Right forelimb (tissue), 1 donor: ENCODE measurements around the gene B3GNT3.

Experiments used
- DNase-seq: peaks from one replicate; pipeline ENCODE4 v3.0.0-alpha.2; 2018

The B3GNT3 gene

DNA sequence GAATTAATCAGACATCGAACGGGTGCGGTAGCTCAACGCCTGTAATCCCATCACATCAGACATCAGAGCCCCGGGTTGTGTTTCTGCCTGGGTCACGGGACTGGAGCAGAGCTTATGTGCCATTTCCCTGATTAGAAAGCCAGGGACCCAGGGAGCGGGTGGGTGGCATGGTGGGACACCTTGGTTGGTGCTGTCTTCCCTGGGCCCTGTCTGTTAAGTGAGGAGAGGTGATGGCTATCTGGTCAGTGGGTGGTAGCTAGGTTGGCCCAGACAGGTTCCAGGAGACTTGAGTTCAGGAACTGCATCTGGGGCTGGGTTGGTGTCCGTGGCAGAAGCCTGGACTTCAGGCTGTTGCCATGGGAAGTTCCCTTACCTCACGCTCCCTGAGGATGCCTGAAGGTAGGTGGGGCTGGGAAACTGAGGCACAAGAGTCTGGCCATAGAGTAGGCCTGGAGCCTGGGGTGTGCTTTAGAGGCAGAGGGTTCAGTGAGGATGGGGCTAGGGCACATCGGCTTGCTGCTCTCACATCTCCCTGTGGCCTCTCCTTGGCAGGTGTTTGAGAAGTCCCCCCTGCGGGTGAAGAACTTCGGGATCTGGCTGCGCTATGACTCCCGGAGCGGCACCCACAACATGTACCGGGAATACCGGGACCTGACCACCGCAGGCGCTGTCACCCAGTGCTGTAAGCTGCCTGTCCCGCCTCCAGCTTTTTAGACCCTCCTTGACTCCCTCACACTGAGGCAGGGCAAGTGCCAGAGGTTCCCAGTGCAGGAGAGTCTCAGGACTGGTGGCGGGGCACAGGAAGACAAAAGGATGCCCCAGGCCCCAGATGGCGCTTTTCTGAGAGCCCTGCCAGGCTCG is 66.8 kb downstream of the B3GNT3 start:
- DNase-seq: no peak

DNA sequence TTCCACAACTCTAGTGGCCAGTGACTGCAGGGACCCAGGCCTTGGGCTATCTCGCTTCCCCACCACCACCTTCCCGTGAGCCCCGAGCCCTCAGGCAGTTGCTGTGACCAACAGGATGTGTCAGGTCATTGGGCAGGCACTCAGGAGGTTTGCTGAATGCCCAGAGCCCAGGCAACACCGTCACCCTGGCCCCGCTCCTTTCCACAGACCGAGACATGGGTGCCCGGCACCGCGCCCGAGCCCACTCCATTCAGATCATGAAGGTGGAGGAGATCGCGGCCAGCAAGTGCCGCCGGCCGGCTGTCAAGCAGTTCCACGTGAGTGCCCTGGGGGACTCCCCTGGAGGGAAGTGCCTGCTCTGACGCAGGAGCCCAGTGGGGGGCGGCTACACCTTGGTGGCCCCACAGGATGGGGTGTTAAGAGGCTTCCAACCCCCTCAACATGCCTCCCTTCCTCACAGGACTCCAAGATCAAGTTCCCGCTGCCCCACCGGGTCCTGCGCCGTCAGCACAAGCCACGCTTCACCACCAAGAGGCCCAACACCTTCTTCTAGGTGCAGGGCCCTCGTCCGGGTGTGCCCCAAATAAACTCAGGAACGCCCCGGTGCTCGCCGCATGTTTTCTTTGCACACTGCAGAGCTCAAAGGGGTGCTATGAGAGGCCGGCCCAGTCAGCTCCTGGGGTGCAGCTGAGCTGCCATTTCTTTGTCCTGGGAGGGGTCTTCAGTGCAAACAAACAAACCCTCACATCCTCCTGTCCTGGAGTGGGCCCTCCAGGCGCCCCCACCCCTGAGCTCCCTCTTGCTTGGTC is 68.0 kb downstream of the B3GNT3 start:
- no peak for DNase-seq
